BLaER1 treated with 17β-estradiol and CSF1 and Interleukin-3, amounts not matched to agents 10 nM and 100 nM (cell line): Measurements from ENCODE around the gene CCDC47.
"Not testable (repeated sequence)": the region's sequence is repeated elsewhere in the genome, so short reads cannot be mapped to it uniquely, and the experiment has no call there.

Experiments used
- H3K27ac ChIP-seq, 11 experiments: shearing (Covaris generic); formaldehyde crosslinking; 2 replicates each; pipeline ENCODE4 v1.8.1; 2022
- H3K27me3 ChIP-seq, 11 experiments: shearing (Covaris generic); formaldehyde crosslinking; 2 replicates each; pipeline ENCODE4 v1.8.1; 2022
- H3K36me3 ChIP-seq, 11 experiments: shearing (Covaris generic); formaldehyde crosslinking; 2 replicates each; pipeline ENCODE4 v1.8.1; 2022
- H3K4me1 ChIP-seq, 10 experiments: shearing (Covaris generic); formaldehyde crosslinking; 2 replicates each; pipeline ENCODE4 v1.8.1; 2022
- H3K4me2 ChIP-seq, 11 experiments: shearing (Covaris generic); formaldehyde crosslinking; 2 replicates each; pipeline ENCODE4 v1.8.1; 2022
- H3K4me3 ChIP-seq, 10 experiments: shearing (Covaris generic); formaldehyde crosslinking; 2 replicates each; pipeline ENCODE4 v1.8.1; 2022
- H3K9ac ChIP-seq, 11 experiments: shearing (Covaris generic); formaldehyde crosslinking; 2 replicates each; pipeline ENCODE4 v1.8.1; 2022
- H3K9me3 ChIP-seq, 11 experiments: shearing (Covaris generic); formaldehyde crosslinking; replicated peaks in 1 of 11; 2 replicates each; pipeline ENCODE4 v1.8.1; 2022
- H4K20me1 ChIP-seq, 11 experiments: shearing (Covaris generic); formaldehyde crosslinking; 2 replicates each; pipeline ENCODE4 v1.8.1; 2022
- Cebpa-rat ChIP-seq, 11 experiments: shearing (Covaris generic); IDR thresholded peaks; 2 replicates each; pipeline ENCODE4 v1.8.1; 2022

CCDC47 gene

GRCh38 chr17:63817736-63818385, 44.5 kb upstream of the CCDC47 start:
- Histone ChIP-seq H3K27me3 (no peaks in the 10 kb centered on the region), H3K4me1 (peaks cover 31 to 49% (median 46%) of the 10 kb centered on the region in 10 experiments), H3K4me2 (peak overlapping the region in 5 of 11 experiments; percentile 76 to 87 (median 81); a peak in 2 of 22 replicates), H3K36me3 (peaks cover 98 to 100% (median 99%) of the 10 kb centered on the region in 11 experiments), H3K9ac (no peak overlapping the region), H3K4me3 (no peak overlapping the region), H3K27ac (peak overlapping the region in 3 of 11 experiments; percentile 82 to 87 (median 86); a peak in 5 of 22 replicates), H4K20me1 (peaks cover 16 to 87% (median 49%) of the 10 kb centered on the region in 11 experiments; a peak in 20 of 22 replicates), H3K9me3 (no peaks in the 10 kb centered on the region)
- TF ChIP-seq Cebpa-rat (IDR thresholded peaks at IDR 0.05): no peak

GRCh38 chr17:63816669-63817068, 43.3 kb upstream of the CCDC47 start:
- no peak overlapping the region for H3K4me2 ChIP-seq
- TF ChIP-seq Cebpa-rat (IDR thresholded peaks at IDR 0.05): no peak
- no peaks in the 10 kb centered on the region for H3K27me3 ChIP-seq
- H3K4me3 ChIP-seq: no peak overlapping the region
- peaks cover 98 to 100% (median 99%) of the 10 kb centered on the region in 11 experiments for H3K36me3 ChIP-seq
- no peaks in the 10 kb centered on the region for H3K9me3 ChIP-seq
- H3K9ac ChIP-seq: no peak overlapping the region
- peaks cover 11 to 75% (median 37%) of the 10 kb centered on the region in 11 experiments; a peak in 20 of 22 replicates for H4K20me1 ChIP-seq
- H3K4me1 ChIP-seq: peaks cover 25 to 37% (median 34%) of the 10 kb centered on the region in 10 experiments
- H3K27ac ChIP-seq: no peak overlapping the region

GRCh38 chr17:63816123-63816522, 42.7 kb upstream of the CCDC47 start:
- no peak overlapping the region for H3K27ac ChIP-seq
- no peak overlapping the region for H3K9ac ChIP-seq
- peaks cover 98 to 100% (median 99%) of the 10 kb centered on the region in 11 experiments for H3K36me3 ChIP-seq

GRCh38 chr17:63809970-63810369, 36.6 kb upstream of the CCDC47 start:
- H3K4me1 ChIP-seq: peaks cover 0 to 14% (median 2%) of the 10 kb centered on the region in 10 experiments; a peak in 5 of 20 replicates

More at GRCh38 chr17:63816123-63816522, 42.7 kb upstream of the CCDC47 start:
- peaks cover 7 to 69% (median 32%) of the 10 kb centered on the region in 11 experiments; a peak in 19 of 22 replicates for H4K20me1 ChIP-seq
- H3K4me1 ChIP-seq: peaks cover 20 to 32% (median 29%) of the 10 kb centered on the region in 10 experiments
- TF ChIP-seq Cebpa-rat (IDR thresholded peaks at IDR 0.05): no peak
- H3K4me3 ChIP-seq: no peak overlapping the region
- no peaks in the 10 kb centered on the region for H3K9me3 ChIP-seq
- no peak overlapping the region for H3K4me2 ChIP-seq
- H3K27me3 ChIP-seq: no peaks in the 10 kb centered on the region

GRCh38 chr17:63805591-63805990, 32.2 kb upstream of the CCDC47 start:
- Histone ChIP-seq H3K9me3 (no peaks in the 10 kb centered on the region), H3K27me3 (no peaks in the 10 kb centered on the region), H4K20me1 (peaks cover 2 to 64% (median 29%) of the 10 kb centered on the region in 11 experiments; a peak in 15 of 22 replicates), H3K27ac (no peak overlapping the region), H3K4me1 (peaks cover 0 to 14% (median 2%) of the 10 kb centered on the region in 10 experiments; a peak in 5 of 20 replicates), H3K4me2 (no peak overlapping the region), H3K36me3 (peaks cover 99 to 100% (median 100%) of the 10 kb centered on the region in 11 experiments), H3K4me3 (no peak overlapping the region), H3K9ac (no peak overlapping the region)
- no peak for TF ChIP-seq Cebpa-rat (IDR thresholded peaks at IDR 0.05)

More at GRCh38 chr17:63809970-63810369, 36.6 kb upstream of the CCDC47 start:
- no peak overlapping the region for H3K27ac ChIP-seq
- no peaks in the 10 kb centered on the region for H3K9me3 ChIP-seq
- H3K4me2 ChIP-seq: peak overlapping the region in 1 of 11 experiments; percentile 2; a peak in 1 of 22 replicates
- no peak overlapping the region for H3K4me3 ChIP-seq
- H4K20me1 ChIP-seq: peaks cover 6 to 38% (median 17%) of the 10 kb centered on the region in 11 experiments; a peak in 15 of 22 replicates
- H3K36me3 ChIP-seq: peaks cover 99 to 100% (median 100%) of the 10 kb centered on the region in 11 experiments
- no peak for TF ChIP-seq Cebpa-rat (IDR thresholded peaks at IDR 0.05)
- H3K9ac ChIP-seq: peak overlapping the region in 4 of 11 experiments; percentile 3 to 49 (median 8); a peak in 3 of 22 replicates
- no peaks in the 10 kb centered on the region for H3K27me3 ChIP-seq

GRCh38 chr17:63804328-63804727, 30.9 kb upstream of the CCDC47 start:
- no peak overlapping the region for H3K27ac ChIP-seq
- H3K27me3 ChIP-seq: no peaks in the 10 kb centered on the region
- H3K9me3 ChIP-seq: no peaks in the 10 kb centered on the region
- peaks cover 99 to 100% (median 100%) of the 10 kb centered on the region in 11 experiments for H3K36me3 ChIP-seq
- no peak for TF ChIP-seq Cebpa-rat (IDR thresholded peaks at IDR 0.05)
- no peak overlapping the region for H3K4me2 ChIP-seq
- H3K4me3 ChIP-seq: no peak overlapping the region
- H3K4me1 ChIP-seq: peaks cover 0 to 4% (median 0%) of the 10 kb centered on the region in 10 experiments; a peak in 2 of 20 replicates
- H4K20me1 ChIP-seq: peaks cover 3 to 72% (median 34%) of the 10 kb centered on the region in 11 experiments; a peak in 18 of 22 replicates
- H3K9ac ChIP-seq: no peak overlapping the region

- H3K27me3 ChIP-seq: no peaks in the 10 kb centered on the region
- H3K36me3 ChIP-seq: peaks cover 99 to 100% (median 100%) of the 10 kb centered on the region in 11 experiments
- peaks cover 21 to 76% (median 60%) of the 10 kb centered on the region in 11 experiments; a peak in 21 of 22 replicates for H4K20me1 ChIP-seq
- H3K4me3 ChIP-seq: no peak overlapping the region
- H3K9ac ChIP-seq: no peak overlapping the region
- H3K27ac ChIP-seq: no peak overlapping the region
- TF ChIP-seq Cebpa-rat (IDR thresholded peaks at IDR 0.05): no peak
- no peak overlapping the region for H3K4me2 ChIP-seq
- H3K4me1 ChIP-seq: no peaks in the 10 kb centered on the region
- no peaks in the 10 kb centered on the region for H3K9me3 ChIP-seq
Observed at GRCh38 chr17:63800783-63801182, 27.4 kb upstream of the CCDC47 start.

- no peak overlapping the region for H3K4me3 ChIP-seq
- H3K9me3 ChIP-seq: no peaks in the 10 kb centered on the region
- H3K27ac ChIP-seq: no peak overlapping the region
- peaks cover 99 to 100% (median 100%) of the 10 kb centered on the region in 11 experiments for H3K36me3 ChIP-seq
- H3K4me2 ChIP-seq: no peak overlapping the region
- no peak for TF ChIP-seq Cebpa-rat (IDR thresholded peaks at IDR 0.05)
- no peaks in the 10 kb centered on the region for H3K4me1 ChIP-seq
- peaks cover 33 to 84% (median 76%) of the 10 kb centered on the region in 11 experiments; a peak in 21 of 22 replicates for H4K20me1 ChIP-seq
- no peaks in the 10 kb centered on the region for H3K27me3 ChIP-seq
- H3K9ac ChIP-seq: no peak overlapping the region
Observed at GRCh38 chr17:63798572-63799106, 25.2 kb upstream of the CCDC47 start.

- H3K36me3 ChIP-seq: peaks cover 99 to 100% (median 100%) of the 10 kb centered on the region in 11 experiments
- not testable (repeated sequence) for H3K4me1 ChIP-seq, H3K9ac ChIP-seq, H3K9me3 ChIP-seq, H3K27ac ChIP-seq, H3K4me3 ChIP-seq, H3K4me2 ChIP-seq, H3K27me3 ChIP-seq
- peaks cover 39 to 97% (median 87%) of the 10 kb centered on the region in 11 experiments; a peak in 21 of 22 replicates for H4K20me1 ChIP-seq
Observed at GRCh38 chr17:63796375-63796774, 23.0 kb upstream of the CCDC47 start.
